HG03066 (cell line): Measurements from ENCODE around the gene BANP.
A peak's percentile ranks its signal among the peaks of the same experiment; 100 is the strongest.
"Not testable (repeated sequence)": the region's sequence is repeated elsewhere in the genome, so short reads cannot be mapped to it uniquely, and the experiment has no call there.

Experiments used
- ATAC-seq: cut with Tn5 transposase; IDR thresholded peaks from one replicate; pipeline ENCODE4 v1.9.1; 2021; ENCODE audit warnings: low read depth; ENCODE audit not compliant: unreplicated experiment

Gene BANP

GRCh38 chr16:87950765-87951551 lies at the start of gene BANP:
Gene BANP, plus strand, starts transcription at chr16:87951434. Its CDS starts 23,682 bp downstream, at chr16:87975116.
- ATAC-seq, result peak; percentile 91

- ATAC-seq, result not testable (repeated sequence)
These were observed 46.3 kb upstream of the BANP start for GRCh38 chr16:87904963-87905362.

- not testable (repeated sequence) for ATAC-seq
These were observed 45.7 kb upstream of the BANP start for GRCh38 chr16:87905521-87905920.

- ATAC-seq, result not testable (repeated sequence)
These were observed 43.1 kb upstream of the BANP start for GRCh38 chr16:87908101-87908500.

GRCh38 chr16:87909203-87909935 lies 41.9 kb upstream of the BANP start:
- peak; percentile 85 for ATAC-seq

GRCh38 chr16:87911106-87911763 lies 40.0 kb upstream of the BANP start:
- ATAC-seq, result not testable (repeated sequence)

- ATAC-seq, result not testable (repeated sequence)
These were observed 38.5 kb upstream of the BANP start for GRCh38 chr16:87912691-87913090.

- not testable (repeated sequence) for ATAC-seq
These were observed 37.1 kb upstream of the BANP start for GRCh38 chr16:87914021-87914725.

- ATAC-seq, result no peak
These were observed 36.4 kb upstream of the BANP start for GRCh38 chr16:87914812-87915211.

- no peak for ATAC-seq
These were observed 33.7 kb upstream of the BANP start for GRCh38 chr16:87917503-87917902.

GRCh38 chr16:87918338-87918737 lies 32.9 kb upstream of the BANP start:
- ATAC-seq, result no peak

GRCh38 chr16:87918866-87919680 lies 32.2 kb upstream of the BANP start:
- ATAC-seq, result no peak

GRCh38 chr16:87919681-87919994 lies 31.6 kb upstream of the BANP start:
- no peak for ATAC-seq

GRCh38 chr16:87921236-87921773 lies 29.9 kb upstream of the BANP start:
- no peak for ATAC-seq

- ATAC-seq, result no peak
These were observed 28.9 kb upstream of the BANP start for GRCh38 chr16:87922250-87922871.

- ATAC-seq, result no peak
These were observed 27.0 kb upstream of the BANP start for GRCh38 chr16:87924041-87924810.

- no peak for ATAC-seq
These were observed 26.2 kb upstream of the BANP start for GRCh38 chr16:87924811-87925670.
